ENCODE data around the gene ZNF507.
A peak's percentile ranks its signal among the peaks of the same experiment; 100 is the strongest.

ZNF507 gene

GRCh38 chr19:32339423-32339822 is 6.0 kb upstream of the ZNF507 start:
- DNase-seq (ENCODE audit: low read depth in 1 of 2, low spot score in 1 of 2) = no peak

GRCh38 chr19:32339988-32340874 is 5.2 kb upstream of the ZNF507 start:
- DNase-seq (ENCODE audit: low read depth in 1 of 2, low spot score in 1 of 2) = peak; percentile 15 to 22

- no peak for DNase-seq (ENCODE audit: low read depth in 1 of 2, low spot score in 1 of 2)
Measured at GRCh38 chr19:32342695-32343094, 2.7 kb upstream of the ZNF507 start.

GRCh38 chr19:32343550-32344262 is 1.7 kb upstream of the ZNF507 start:
- DNase-seq (ENCODE audit: low read depth in 1 of 2, low spot score in 1 of 2) = no peak

- no peak for DNase-seq (ENCODE audit: low read depth in 1 of 2, low spot score in 1 of 2)
Measured at GRCh38 chr19:32346901-32347300, 1.5 kb downstream of the ZNF507 start.

- no peak for DNase-seq (ENCODE audit: low read depth in 1 of 2, low spot score in 1 of 2)
Measured at GRCh38 chr19:32347573-32347972, 2.2 kb downstream of the ZNF507 start.

- DNase-seq (ENCODE audit: low read depth in 1 of 2, low spot score in 1 of 2) = no peak
Measured at GRCh38 chr19:32349051-32349450, 3.6 kb downstream of the ZNF507 start.

- no peak for DNase-seq (ENCODE audit: low read depth in 1 of 2, low spot score in 1 of 2)
Measured at GRCh38 chr19:32349724-32350470, 4.5 kb downstream of the ZNF507 start.

GRCh38 chr19:32350471-32350865 is 5.1 kb downstream of the ZNF507 start:
- DNase-seq (ENCODE audit: low read depth in 1 of 2, low spot score in 1 of 2) = no peak

GRCh38 chr19:32350987-32351348 is 5.6 kb downstream of the ZNF507 start:
- no peak for DNase-seq (ENCODE audit: low read depth in 1 of 2, low spot score in 1 of 2)

GRCh38 chr19:32352241-32352630 is 6.8 kb downstream of the ZNF507 start:
- DNase-seq (ENCODE audit: low read depth in 1 of 2, low spot score in 1 of 2) = no peak

- no peak for DNase-seq (ENCODE audit: low read depth in 1 of 2, low spot score in 1 of 2)
Measured at GRCh38 chr19:32354345-32354744, 8.9 kb downstream of the ZNF507 start.

GRCh38 chr19:32355309-32355708 is 9.9 kb downstream of the ZNF507 start:
- no peak for DNase-seq (ENCODE audit: low read depth in 1 of 2, low spot score in 1 of 2)

GRCh38 chr19:32357720-32358119 is 12.3 kb downstream of the ZNF507 start:
- no peak for DNase-seq (ENCODE audit: low read depth in 1 of 2, low spot score in 1 of 2)

- no peak for DNase-seq (ENCODE audit: low read depth in 1 of 2, low spot score in 1 of 2)
Measured at GRCh38 chr19:32358321-32358720, 12.9 kb downstream of the ZNF507 start.

GRCh38 chr19:32359581-32359980 is 14.2 kb downstream of the ZNF507 start:
- no peak for DNase-seq (ENCODE audit: low read depth in 1 of 2, low spot score in 1 of 2)

- DNase-seq (ENCODE audit: low read depth in 1 of 2, low spot score in 1 of 2) = no peak
Measured at GRCh38 chr19:32361574-32362317, 16.3 kb downstream of the ZNF507 start.

- no peak for DNase-seq (ENCODE audit: low read depth in 1 of 2, low spot score in 1 of 2)
Measured at GRCh38 chr19:32362318-32362691, 16.9 kb downstream of the ZNF507 start.

GRCh38 chr19:32363175-32363574 is 17.8 kb downstream of the ZNF507 start:
- no peak for DNase-seq (ENCODE audit: low read depth in 1 of 2, low spot score in 1 of 2)

GRCh38 chr19:32363632-32364031 is 18.2 kb downstream of the ZNF507 start:
- DNase-seq (ENCODE audit: low read depth in 1 of 2, low spot score in 1 of 2) = no peak

GRCh38 chr19:32364040-32364439 is 18.6 kb downstream of the ZNF507 start:
- no peak for DNase-seq (ENCODE audit: low read depth in 1 of 2, low spot score in 1 of 2)
